Measurements from ENCODE around the gene RANBP17.

Gene RANBP17

GRCh38 chr5:171050916-171051315 lies 189.1 kb downstream of the RANBP17 start:
- no peak overlapping the region for H3K4me3 ChIP-seq (replicated peaks in 1 of 2; ENCODE audit: low read depth in 2 of 2, low read length in 2 of 2)
- no peak for TF ChIP-seq CTCF (IDR thresholded peaks at IDR 0.05; ENCODE audit: low read depth, low read length)
- DNase-seq (ENCODE audit: low read depth in 2 of 2) = peak in 1 of 2 donors; percentile 3

- H3K4me3 ChIP-seq (replicated peaks in 1 of 2; ENCODE audit: low read depth in 2 of 2, low read length in 2 of 2) = no peak overlapping the region
- DNase-seq (ENCODE audit: low read depth in 2 of 2) = peak in 1 of 2 donors; percentile 16
- TF ChIP-seq CTCF (IDR thresholded peaks at IDR 0.05; ENCODE audit: low read depth, low read length) = no peak
Observed at GRCh38 chr5:171055875-171056454, 194.1 kb downstream of the RANBP17 start.

- H3K4me3 ChIP-seq (replicated peaks in 1 of 2; ENCODE audit: low read depth in 2 of 2, low read length in 2 of 2) = no peak overlapping the region
- TF ChIP-seq CTCF (IDR thresholded peaks at IDR 0.05; ENCODE audit: low read depth, low read length) = no peak
- DNase-seq (ENCODE audit: low read depth in 2 of 2) = no peak
Observed at GRCh38 chr5:171067540-171068130, 205.8 kb downstream of the RANBP17 start.

- H3K4me3 ChIP-seq (replicated peaks in 1 of 2; ENCODE audit: low read depth in 2 of 2, low read length in 2 of 2) = no peak overlapping the region
- DNase-seq (ENCODE audit: low read depth in 2 of 2) = no peak
- TF ChIP-seq CTCF (IDR thresholded peaks at IDR 0.05; ENCODE audit: low read depth, low read length) = no peak
Observed at GRCh38 chr5:171074747-171075146, 212.9 kb downstream of the RANBP17 start.

GRCh38 chr5:171080186-171080938 lies 218.5 kb downstream of the RANBP17 start:
- H3K4me3 ChIP-seq (replicated peaks in 1 of 2; ENCODE audit: low read depth in 2 of 2, low read length in 2 of 2) = no peak overlapping the region
- TF ChIP-seq CTCF (IDR thresholded peaks at IDR 0.05; ENCODE audit: low read depth, low read length) = no peak
- no peak for DNase-seq (ENCODE audit: low read depth in 2 of 2)

- no peak for DNase-seq (ENCODE audit: low read depth in 2 of 2)
- no peak for TF ChIP-seq CTCF (IDR thresholded peaks at IDR 0.05; ENCODE audit: low read depth, low read length)
Observed at GRCh38 chr5:171081319-171081718, 219.5 kb downstream of the RANBP17 start.

More at GRCh38 chr5:171081319-171081718, 219.5 kb downstream of the RANBP17 start:
- H3K4me3 ChIP-seq (replicated peaks in 1 of 2; ENCODE audit: low read depth in 2 of 2, low read length in 2 of 2) = no peak overlapping the region

All from cardiac fibroblast (primary cell).